HPDE6-E6E7 (cell line): ENCODE measurements around the gene KY.
A peak's percentile ranks its signal among the peaks of the same experiment; 100 is the strongest.
"Not testable (repeated sequence)": the region's sequence is repeated elsewhere in the genome, so short reads cannot be mapped to it uniquely, and the experiment has no call there.

Experiments
- DNase-seq: peaks from one replicate; pipeline ENCODE4 v3.0.0; 2011; ENCODE audit warnings: missing footprints; ENCODE audit errors: extremely low spot score

The KY gene

GRCh38 chr3:134602440-134602814 is 48.4 kb downstream of the KY start:
- DNase-seq: no peak

GRCh38 chr3:134601539-134602439 is 49.0 kb downstream of the KY start:
- no peak for DNase-seq

- peak; percentile 78 for DNase-seq
Observed at GRCh38 chr3:134600685-134601463, 49.9 kb downstream of the KY start.

- no peak for DNase-seq
Observed at GRCh38 chr3:134600206-134600605, 50.6 kb downstream of the KY start.

GRCh38 chr3:134598763-134599545 is 51.9 kb downstream of the KY start:
- DNase-seq: no peak

GRCh38 chr3:134597390-134597970 is 53.3 kb downstream of the KY start:
- DNase-seq: peak; percentile 87

GRCh38 chr3:134594986-134595385 is 55.8 kb downstream of the KY start:
- not testable (repeated sequence) for DNase-seq

GRCh38 chr3:134594331-134594741 is 56.5 kb downstream of the KY start:
- no peak for DNase-seq

GRCh38 chr3:134592806-134593205 is 58.0 kb downstream of the KY start:
- no peak for DNase-seq

GRCh38 chr3:134590766-134591165 is 60.1 kb downstream of the KY start:
- DNase-seq: no peak

- DNase-seq: no peak
Observed at GRCh38 chr3:134579141-134579665, 71.6 kb downstream of the KY start.

GRCh38 chr3:134576831-134577230 is 74.0 kb downstream of the KY start:
- no peak for DNase-seq

GRCh38 chr3:134576426-134576825 is 74.4 kb downstream of the KY start:
- no peak for DNase-seq

- not testable (repeated sequence) for DNase-seq
Observed at GRCh38 chr3:134569899-134570298, 80.9 kb downstream of the KY start.

GRCh38 chr3:134568790-134569189 is 82.0 kb downstream of the KY start:
- DNase-seq: no peak

GRCh38 chr3:134567605-134568004 is 83.2 kb downstream of the KY start:
- no peak for DNase-seq

- no peak for DNase-seq
Observed at GRCh38 chr3:134564991-134565390, 85.8 kb downstream of the KY start.

GRCh38 chr3:134563601-134564000 is 87.2 kb downstream of the KY start:
- peak; percentile 15 for DNase-seq

GRCh38 chr3:134562055-134562454 is 88.8 kb downstream of the KY start:
- DNase-seq: no peak

- DNase-seq: no peak
Observed at GRCh38 chr3:134559591-134559990, 91.2 kb downstream of the KY start.
